HG02610 (cell line): ENCODE measurements around the gene MGAT2.
"Not testable (repeated sequence)": the region's sequence is repeated elsewhere in the genome, so short reads cannot be mapped to it uniquely, and the experiment has no call there.

ENCODE experiments used
- ATAC-seq: cut with Tn5 transposase; IDR thresholded peaks from one replicate; pipeline ENCODE4 v1.9.1; 2021; ENCODE audit warnings: mild to moderate bottlenecking, moderate library complexity; ENCODE audit not compliant: unreplicated experiment

MGAT2 gene

DNA sequence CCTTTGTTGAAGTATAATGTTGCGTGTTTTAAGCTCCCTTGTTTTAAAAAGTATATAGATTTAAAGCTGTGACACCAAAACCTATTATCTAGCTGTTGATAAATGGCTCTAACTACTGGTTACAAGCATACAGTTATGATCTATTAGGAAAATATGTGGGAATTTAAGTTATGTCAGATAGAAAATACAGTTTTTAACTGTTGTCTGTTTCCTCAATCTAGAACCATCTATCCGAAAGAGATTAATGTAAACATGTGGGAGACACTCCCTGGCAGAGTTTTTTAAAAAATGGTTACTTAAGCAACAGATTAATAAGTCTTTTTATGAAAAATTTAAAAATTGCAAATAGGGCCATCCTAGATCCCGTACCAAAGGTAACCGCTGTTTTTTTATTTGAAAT lies 8.3 kb upstream of the MGAT2 start:
- no peak for ATAC-seq

DNA sequence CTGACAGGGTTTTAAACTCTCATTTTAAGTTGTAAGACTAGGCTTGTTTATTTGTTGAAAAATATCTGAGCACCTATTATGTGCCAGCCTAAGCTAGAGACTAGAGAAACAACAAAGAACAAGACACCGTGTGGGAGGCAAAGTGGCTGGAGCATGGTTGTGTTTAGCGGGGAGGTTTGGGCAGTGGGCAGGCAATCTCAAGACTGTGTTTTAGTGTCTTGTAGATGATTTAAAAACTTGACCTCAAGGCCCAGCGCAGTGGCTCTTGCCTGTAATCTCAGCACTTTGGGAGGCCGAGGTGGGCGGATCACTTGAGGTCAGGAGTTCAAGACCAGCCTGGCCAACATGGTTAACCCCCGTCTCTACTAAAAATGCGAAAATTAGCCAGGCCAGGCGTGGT lies 7.9 kb upstream of the MGAT2 start:
- ATAC-seq: no peak

DNA sequence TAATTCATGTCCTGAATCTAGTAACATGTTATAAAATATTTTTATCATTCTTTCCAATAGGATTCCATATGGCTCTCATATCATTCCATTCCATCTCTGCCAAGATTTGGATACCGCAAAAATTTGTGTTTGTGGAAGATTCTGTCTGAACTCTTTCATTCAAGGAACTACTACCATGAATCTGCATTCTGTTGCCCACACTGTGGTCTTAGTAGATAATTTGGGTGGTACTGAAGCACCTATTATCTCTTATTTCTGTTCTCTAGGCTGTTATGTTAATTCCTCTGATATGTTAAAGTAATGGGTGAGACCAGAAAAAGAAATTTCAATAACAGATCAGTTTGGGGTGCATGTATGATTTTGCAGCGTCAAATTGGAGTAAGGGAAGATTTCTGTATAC lies 6.4 kb upstream of the MGAT2 start:
- no peak for ATAC-seq

DNA sequence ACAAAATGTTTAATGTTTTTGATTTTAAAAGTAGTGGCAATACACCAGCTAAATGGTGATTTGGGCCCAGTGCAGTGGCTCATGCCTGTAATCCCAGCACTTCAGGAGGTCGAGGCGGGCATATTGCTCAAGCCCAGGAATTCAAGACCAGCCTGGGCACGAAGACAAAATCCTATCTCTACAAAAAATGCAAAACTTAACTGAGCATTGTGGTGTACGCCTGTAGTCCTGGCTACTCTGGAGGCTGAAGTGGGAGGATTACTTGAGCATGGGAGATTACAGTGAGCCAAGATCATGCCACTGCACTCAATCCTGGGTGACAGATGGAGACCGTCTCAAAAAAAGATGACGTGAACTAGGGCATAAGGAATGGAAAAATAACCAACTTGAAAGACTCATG lies 4.8 kb upstream of the MGAT2 start:
- no peak for ATAC-seq

DNA sequence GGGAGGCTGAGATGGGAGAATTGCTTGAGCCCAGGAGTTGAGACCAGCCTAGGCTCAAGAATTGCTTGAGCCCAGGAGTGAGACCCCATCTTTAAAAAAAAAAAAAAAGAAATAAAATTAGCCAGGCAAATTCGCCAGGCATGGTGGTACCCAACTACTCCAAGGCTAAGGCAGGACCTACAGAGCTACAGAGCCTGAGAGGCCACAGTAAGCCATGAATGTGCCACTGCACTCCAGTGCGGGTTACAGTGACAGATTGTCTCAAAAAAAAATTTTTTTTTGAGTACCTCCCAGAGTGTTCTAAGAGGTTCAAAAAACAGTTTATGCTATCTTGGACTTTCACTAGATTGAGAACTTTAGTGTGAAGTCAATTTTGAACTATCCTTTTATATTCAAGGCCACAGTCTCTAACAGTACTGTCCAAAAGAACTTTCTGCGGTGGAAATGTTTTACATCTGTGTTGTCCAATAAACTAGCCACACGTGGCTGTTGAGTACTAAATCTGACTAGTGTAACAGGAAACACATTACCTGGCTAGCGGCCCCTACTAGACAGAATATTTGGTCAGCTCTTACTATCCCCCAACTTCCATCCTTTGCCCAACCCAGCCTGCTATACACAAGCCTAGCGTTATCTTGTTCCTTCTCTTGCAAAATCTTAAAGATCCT lies 2.6 kb upstream of the MGAT2 start:
- no peak for ATAC-seq

DNA sequence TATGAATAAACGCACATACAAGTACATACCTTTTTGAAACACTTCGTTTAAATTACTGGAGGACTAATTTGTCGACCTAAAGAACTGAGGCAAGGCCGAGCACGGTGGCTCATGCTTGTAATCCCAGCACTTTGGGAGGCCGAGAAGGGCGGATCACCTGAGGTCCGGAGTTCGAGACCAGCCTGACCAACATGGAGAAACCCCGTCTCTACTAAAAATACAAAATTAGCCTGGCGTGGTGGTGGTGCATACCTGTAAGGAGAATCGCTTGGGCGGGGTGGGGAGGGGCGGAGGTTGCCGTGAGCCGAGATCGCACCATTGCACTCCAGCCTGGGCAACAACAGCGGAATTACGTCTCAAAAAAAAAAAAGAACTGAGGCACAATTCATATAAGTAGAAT lies 1.3 kb upstream of the MGAT2 start:
- ATAC-seq: not testable (repeated sequence)

DNA sequence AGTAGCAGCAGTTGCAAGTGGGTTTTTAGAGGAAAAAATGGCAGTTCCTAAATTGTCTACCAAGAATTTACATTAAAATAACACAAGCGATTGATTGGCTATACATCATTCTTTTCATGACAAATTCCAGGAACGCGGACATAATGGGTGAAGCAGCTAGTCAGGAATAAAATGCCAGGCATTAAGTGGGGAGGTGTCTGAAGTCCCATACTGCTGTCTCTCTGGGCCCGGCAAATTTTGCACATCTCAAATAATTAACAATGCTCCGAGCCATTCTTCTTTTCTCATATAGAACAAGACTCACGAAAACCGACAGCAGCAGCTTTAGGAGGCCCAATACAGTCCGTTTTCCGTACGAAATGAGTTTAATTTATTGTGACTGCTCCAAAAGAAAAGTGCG lies 869 bp upstream of the MGAT2 start:
- no peak for ATAC-seq

DNA sequence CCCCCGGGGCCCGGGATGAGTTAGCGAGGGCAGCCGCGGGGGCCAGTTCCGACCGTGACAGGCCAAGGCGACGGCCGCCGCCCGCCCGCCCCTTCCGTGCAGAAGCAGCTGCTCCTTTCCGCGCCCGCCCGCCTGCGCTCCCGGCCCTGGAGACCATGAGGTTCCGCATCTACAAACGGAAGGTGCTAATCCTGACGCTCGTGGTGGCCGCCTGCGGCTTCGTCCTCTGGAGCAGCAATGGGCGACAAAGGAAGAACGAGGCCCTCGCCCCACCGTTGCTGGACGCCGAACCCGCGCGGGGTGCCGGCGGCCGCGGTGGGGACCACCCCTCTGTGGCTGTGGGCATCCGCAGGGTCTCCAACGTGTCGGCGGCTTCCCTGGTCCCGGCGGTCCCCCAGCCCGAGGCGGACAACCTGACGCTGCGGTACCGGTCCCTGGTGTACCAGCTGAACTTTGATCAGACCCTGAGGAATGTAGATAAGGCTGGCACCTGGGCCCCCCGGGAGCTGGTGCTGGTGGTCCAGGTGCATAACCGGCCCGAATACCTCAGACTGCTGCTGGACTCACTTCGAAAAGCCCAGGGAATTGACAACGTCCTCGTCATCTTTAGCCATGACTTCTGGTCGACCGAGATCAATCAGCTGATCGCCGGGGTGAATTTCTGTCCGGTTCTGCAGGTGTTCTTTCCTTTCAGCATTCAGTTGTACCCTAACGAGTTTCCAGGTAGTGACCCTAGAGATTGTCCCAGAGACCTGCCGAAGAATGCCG lies 699 bp downstream of the MGAT2 start:
- ATAC-seq: peak; percentile 25

DNA sequence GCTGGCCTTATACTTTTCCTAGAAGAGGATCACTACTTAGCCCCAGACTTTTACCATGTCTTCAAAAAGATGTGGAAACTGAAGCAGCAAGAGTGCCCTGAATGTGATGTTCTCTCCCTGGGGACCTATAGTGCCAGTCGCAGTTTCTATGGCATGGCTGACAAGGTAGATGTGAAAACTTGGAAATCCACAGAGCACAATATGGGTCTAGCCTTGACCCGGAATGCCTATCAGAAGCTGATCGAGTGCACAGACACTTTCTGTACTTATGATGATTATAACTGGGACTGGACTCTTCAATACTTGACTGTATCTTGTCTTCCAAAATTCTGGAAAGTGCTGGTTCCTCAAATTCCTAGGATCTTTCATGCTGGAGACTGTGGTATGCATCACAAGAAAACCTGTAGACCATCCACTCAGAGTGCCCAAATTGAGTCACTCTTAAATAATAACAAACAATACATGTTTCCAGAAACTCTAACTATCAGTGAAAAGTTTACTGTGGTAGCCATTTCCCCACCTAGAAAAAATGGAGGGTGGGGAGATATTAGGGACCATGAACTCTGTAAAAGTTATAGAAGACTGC lies 1.5 kb downstream of the MGAT2 start:
- ATAC-seq: no peak

DNA sequence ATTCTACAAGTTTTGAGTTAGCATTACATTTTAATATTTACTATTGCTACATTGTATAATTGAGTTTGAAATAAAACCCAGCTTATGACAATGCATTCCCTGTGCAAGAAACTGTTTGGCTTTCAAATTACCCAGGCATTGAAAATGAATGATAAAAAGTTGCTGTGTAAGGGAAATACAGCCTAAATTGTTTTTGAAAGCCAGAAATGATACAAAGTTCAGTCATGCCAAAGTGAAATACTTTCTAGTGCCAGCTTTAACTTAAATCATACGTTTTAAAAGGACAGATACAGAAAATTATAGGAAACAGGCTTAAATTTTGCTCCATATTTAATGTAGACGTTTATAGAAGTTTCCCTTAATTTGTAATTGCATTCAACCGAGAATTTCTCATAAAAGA lies 2.8 kb downstream of the MGAT2 start:
- ATAC-seq: no peak

DNA sequence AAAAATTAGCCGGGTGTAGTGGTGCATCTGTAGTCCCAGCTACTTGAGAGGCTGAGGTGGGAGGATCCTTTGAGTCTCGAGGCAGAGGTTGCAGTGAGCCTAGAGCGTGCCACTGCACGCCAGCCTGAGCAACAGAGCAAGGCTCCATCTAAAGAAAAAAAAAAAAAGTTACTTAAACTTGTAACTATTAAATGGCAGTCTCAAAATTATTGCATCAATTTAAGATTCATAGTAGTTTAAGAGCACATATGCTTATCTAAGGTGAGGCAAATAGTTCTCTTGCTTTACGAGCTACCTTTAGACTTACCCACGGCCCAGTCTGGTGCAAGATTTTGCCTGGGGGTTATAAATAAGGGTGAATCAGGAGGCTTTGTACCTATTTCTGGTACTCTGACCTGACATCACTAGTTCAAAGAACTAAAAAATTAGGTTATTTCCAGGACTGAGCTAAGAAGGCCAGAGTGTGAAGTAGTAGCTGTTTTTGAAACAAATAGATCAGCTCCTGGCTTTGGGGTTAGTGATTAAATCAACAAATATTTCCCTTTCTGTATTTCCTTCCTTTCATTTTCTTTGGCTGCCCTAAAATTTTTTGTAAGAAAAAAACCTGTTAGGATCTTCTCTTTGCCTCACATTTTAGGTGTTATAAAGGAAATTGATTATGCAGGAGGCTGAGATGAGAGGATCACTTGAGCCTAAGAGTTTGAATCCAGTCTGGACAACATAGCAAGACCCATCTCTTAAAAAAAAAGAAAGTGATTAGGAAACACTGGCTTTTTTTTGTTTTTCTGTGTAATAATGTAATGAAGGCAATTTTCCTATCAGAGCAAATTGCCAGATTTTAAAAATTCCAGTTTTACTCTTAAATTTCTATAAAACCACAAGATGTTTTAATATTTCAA lies 3.6 kb downstream of the MGAT2 start:
- ATAC-seq: no peak

DNA sequence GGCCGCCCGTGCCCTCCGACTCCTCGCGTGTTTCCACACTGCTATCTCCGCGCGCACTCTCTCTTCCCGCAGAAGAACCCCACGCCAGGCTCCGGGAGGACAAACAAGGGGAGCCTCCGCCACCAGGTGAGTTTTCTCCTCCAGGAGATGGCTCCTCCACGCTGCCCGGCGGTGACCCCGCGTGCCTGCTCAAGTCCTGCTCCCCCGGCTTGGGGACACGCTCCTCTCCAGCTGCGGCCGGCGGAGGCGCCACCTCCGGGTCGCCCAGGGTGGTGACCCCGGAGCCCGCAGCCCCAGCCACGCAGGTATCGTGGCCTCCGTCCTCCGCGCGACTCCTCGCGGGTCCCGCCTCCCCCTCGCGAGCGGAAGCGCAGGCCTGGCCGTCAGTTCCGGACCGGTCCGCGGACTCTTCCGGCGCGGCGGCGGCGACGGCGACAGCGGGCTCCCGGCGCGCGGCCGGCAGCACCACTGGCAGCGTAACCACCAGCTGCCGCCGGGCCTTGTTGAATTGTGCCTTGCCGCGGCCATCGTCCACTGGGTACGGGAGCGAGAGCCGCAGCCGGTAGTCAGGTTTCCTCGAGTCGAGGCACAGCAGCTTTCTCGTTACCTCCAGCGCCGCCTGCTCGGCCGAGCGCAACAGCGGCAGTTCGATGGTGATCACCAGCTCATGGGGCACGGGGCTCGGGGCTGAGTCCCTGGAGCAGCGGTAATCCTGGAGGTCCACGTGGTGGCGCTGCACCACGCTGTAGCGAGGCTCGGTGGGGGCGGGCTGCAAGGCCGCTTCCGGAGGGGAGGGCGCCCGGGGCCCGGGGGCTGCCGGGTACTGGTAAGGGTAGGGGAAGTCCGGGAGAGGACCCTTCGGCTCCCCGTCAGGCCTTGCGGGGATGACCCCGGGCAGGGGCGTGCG lies 13.3 kb downstream of the MGAT2 start:
- ATAC-seq: peak; percentile 84

DNA sequence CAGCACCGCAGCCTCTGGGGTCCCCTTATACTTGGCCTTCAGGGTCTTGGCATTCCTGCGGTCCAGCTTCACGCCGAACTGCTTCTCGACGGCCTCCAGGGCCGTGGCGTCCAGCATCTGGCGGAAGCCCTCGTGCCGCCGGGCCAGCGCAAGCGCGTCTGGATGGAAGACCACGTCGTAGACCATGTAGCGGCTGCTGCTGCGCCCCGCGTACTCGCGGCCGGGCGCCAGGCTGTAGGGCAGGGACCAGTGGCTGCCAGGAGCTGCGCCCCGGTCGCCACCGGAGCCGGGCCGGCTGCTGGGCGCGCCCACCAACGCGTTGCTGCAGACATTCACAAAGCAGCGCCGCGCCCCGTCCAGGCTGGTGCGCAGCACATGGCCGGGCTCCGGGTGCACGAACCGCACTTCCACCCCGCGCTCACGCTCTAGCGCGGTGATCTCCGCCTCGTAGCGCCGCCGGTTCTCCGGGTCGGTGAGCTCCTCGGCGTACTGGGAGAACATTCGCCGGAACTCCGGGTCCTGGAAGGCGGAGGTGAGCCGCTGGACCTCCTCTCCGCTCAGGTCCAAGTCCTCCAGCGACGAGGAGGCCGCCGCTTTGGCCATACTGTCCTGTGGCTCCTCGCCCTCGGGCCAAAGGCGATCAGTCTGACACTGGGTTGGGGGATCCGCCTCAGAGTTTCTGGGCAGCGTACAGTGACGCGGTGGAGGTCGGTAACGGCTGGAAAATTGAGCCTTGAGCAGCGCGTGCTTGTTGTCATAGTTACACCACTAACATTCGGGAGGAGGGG lies 14.1 kb downstream of the MGAT2 start, which contains the start of gene DNAAF2:
Gene DNAAF2 (minus strand): TSS at position 698 of the 788 bp plus-strand sequence. CDS start 95 bp downstream, at position 603.
- ATAC-seq: peak; percentile 27

DNA sequence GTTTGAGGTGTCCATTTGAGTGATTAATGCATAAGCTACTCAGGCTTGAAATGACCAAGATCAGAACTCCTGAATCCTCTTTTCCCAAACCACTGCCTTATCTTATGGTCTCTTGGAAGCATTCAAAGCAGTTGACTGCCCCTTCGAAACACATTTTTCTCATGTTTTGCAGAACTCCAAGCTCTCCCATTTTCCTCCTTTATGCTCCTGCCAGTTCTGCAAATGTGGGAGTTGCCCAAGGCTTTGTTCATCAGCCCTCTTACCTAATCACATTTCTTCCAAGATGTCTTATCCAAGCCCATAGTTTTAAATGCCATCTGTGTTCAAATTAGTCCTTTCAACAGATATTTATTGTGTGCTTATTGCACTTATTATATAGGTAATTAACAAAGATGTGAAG lies 16.3 kb downstream of the MGAT2 start:
- ATAC-seq: no peak

DNA sequence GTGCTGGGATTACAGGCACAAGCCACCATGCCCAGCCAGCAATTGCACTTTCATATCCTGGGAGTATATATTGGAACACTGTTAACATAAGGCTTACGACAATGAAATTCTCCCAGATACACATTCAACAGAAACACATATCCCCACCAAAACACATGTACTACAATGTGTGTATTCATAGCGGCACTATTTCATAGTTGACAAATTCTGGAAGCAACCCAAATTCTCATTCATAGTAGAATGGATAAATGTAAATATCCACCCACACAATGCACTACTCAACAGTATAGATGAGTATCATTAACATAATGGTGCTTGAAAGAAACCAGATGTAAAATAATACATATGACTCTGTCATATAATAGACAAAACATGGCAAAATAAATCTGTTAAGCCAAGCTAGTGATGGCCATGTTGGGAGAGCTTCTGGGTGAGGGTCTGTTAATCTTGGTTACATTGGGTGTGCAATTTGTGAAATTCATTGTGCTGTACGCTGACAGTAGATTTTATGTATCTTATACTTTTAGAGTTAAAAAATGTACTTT lies 17.0 kb downstream of the MGAT2 start:
- ATAC-seq: no peak

DNA sequence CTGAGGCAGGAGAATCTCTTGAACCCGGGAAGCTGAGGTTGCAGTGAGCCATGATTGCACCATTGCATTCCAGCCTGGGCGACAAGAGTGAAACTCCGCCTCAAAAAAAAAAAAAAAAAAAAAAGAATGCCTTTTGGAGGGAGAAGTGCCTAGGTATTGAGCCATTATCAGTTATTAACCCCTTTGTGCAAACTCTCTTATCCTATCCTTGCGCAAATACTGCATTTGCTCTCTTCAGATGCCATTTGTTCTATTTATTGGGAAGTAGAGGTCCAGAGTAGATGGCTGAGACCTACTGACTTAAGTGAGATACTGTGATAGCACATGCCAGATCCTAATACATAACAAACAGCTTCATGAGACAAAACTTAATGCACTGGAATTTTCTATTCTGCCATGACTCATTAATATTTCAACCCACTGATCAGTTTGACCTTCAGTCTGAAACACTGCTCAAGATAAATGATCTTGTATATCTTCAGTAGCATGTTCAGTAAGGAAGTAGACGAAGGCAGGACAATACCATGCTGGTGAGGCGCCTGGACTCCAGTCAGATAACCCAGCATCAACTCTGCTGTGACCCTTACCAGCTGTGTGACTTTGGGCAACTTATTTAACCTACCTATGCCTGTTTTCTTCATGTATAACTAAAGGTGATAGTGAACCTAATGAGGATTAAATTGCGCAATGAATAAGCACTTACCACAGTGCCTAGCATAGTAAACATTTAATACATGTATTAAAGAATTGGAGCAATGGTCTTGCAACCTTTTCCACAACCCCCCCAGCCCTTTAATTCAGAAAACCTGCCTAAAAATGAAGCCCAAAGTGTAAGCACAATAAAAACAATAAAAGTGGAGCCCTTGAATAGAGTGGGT lies 20.2 kb downstream of the MGAT2 start:
- ATAC-seq: no peak

DNA sequence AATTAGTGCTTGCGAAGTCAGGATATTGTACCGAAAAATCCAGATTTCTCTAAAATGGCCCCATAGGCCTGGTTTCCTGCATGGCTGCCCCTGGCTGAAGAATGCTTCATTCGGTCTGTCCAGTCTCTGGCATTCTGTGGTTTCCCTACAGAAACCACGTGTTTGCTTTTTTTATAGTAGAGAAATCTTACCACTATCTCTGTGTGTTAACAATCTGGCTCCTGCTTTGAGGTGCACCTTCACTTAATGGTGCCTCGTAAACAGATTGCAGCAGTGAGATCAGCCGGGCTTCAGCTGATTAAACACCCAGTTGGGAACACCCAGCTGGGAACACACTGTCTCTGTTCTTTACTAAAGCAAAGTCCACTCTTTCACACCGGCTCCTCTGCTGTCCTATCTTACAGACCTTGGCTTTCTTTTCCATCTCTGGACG lies 21.1 kb downstream of the MGAT2 start:
- no peak for ATAC-seq

DNA sequence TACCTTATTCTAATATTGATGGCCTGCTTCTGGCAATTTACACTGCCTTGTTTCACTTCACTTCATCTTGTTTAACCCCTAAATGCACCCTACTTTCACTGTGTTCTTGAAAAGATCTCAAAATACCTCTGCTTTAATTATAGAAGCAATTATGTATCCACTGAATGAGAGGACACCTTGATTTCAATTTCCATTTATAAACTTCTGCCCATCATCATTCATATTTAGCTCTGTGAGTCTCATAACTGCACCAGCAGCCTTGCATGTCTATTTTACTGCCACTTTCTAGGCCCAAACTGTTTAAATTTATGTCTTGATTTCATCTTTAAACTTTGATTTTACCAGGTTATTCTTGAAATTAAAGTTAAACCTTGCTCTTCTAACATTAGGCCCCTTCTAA lies 21.6 kb downstream of the MGAT2 start:
- ATAC-seq: no peak
